Measurements from ENCODE around the gene SUMO4. TPM values are rescaled to one million over a fixed set of nuclear protein-coding genes. Genes with fewer than 3 reads are reported as not detected.

SUMO4 gene
- total and polyA plus RNA-seq, 2 of the 4 experiments (the other 2 are of a cell fraction), result 2.2 TPM; not detected in 1

GRCh38 chr6:149395185-149395584, 4.9 kb upstream of the SUMO4 start:
- no peak overlapping the region for H3K27ac ChIP-seq (ENCODE audit: insufficient read depth, low read length)
- H2BK120ac ChIP-seq (ENCODE audit: low read depth, low read length), result no peak overlapping the region
- no peak overlapping the region for H3K9ac ChIP-seq (ENCODE audit: low read depth, low read length)
- no peak overlapping the region for H4K8ac ChIP-seq (ENCODE audit: low read depth in 2 of 2, low read length in 2 of 2)
- peaks cover 19 to 33% of the 10 kb centered on the region in 2 experiments for H3K79me1 ChIP-seq (ENCODE audit: low read depth in 1 of 2, low read length in 2 of 2)
- H3K9me3 ChIP-seq (ENCODE audit: control insufficient read depth, insufficient read depth, low read length), result no peaks in the 10 kb centered on the region
- peaks cover 12% of the 10 kb centered on the region for H3K36me3 ChIP-seq (ENCODE audit: control insufficient read depth, insufficient read depth, low read length)
- H3K4me1 ChIP-seq (ENCODE audit: control insufficient read depth, insufficient read depth, low read length), result peaks cover 3% of the 10 kb centered on the region
- no peak overlapping the region for H2BK15ac ChIP-seq (ENCODE audit: low read depth, low read length)
- no peak overlapping the region for H3K56ac ChIP-seq (ENCODE audit: extremely low read depth, insufficient read depth, low read length)
- no peaks in the 10 kb centered on the region for H3K27me3 ChIP-seq (ENCODE audit: control insufficient read depth, insufficient read depth, low read length)
- H4K20me1 ChIP-seq (ENCODE audit: insufficient read depth, low read length), result peaks cover 19% of the 10 kb centered on the region; the same call in 1 of the 2 replicates
- H4K5ac ChIP-seq (ENCODE audit: low read depth, low read length), result no peak overlapping the region
- no peak overlapping the region for H2AFZ ChIP-seq (replicated peaks; ENCODE audit: low read length, poor library complexity)
- no peak overlapping the region for H3K14ac ChIP-seq (replicated peaks; ENCODE audit: low read depth, low read length)
- H3K4ac ChIP-seq (ENCODE audit: low read depth, low read length), result no peak overlapping the region
- H4K91ac ChIP-seq (ENCODE audit: insufficient read depth, low read depth, low read length), result no peak overlapping the region
- H3K23ac ChIP-seq (ENCODE audit: low read depth, low read length), result no peak overlapping the region
- H3K4me2 ChIP-seq (ENCODE audit: low read depth, low read length), result no peak overlapping the region
- no peak overlapping the region for H3K4me3 ChIP-seq (ENCODE audit: insufficient read depth, low read depth, low read length)
- ATAC-seq (ENCODE audit: low read depth) (no peak), DNase-seq (no peak)
- H3K9me1 ChIP-seq (ENCODE audit: insufficient read depth, low read length), result peaks cover 2% of the 10 kb centered on the region
- no peak overlapping the region for H2AK5ac ChIP-seq (ENCODE audit: low read depth, low read length)
- H2AK9ac ChIP-seq (replicated peaks; ENCODE audit: low read depth, low read length, poor library complexity), result no peak overlapping the region
- TF ChIP-seq, protein P1, sequence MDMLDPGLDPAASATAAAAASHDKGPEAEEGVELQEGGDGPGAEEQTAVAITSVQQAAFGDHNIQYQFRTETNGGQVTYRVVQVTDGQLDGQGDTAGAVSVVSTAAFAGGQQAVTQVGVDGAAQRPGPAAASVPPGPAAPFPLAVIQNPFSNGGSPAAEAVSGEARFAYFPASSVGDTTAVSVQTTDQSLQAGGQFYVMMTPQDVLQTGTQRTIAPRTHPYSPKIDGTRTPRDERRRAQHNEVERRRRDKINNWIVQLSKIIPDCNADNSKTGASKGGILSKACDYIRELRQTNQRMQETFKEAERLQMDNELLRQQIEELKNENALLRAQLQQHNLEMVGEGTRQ (IDR thresholded peaks at IDR 0.05; ENCODE audit: low read depth, low read length), result no peak
- TF ChIP-seq RAD21 (IDR thresholded peaks at IDR 0.05; ENCODE audit: low read length), result no peak
- no peak for TF ChIP-seq CEBPB (IDR thresholded peaks at IDR 0.05; ENCODE audit: low read depth, low read length)
- no peak for TF ChIP-seq FOS (IDR thresholded peaks at IDR 0.05; ENCODE audit: low read depth, low read length)
- TF ChIP-seq, protein P2, sequence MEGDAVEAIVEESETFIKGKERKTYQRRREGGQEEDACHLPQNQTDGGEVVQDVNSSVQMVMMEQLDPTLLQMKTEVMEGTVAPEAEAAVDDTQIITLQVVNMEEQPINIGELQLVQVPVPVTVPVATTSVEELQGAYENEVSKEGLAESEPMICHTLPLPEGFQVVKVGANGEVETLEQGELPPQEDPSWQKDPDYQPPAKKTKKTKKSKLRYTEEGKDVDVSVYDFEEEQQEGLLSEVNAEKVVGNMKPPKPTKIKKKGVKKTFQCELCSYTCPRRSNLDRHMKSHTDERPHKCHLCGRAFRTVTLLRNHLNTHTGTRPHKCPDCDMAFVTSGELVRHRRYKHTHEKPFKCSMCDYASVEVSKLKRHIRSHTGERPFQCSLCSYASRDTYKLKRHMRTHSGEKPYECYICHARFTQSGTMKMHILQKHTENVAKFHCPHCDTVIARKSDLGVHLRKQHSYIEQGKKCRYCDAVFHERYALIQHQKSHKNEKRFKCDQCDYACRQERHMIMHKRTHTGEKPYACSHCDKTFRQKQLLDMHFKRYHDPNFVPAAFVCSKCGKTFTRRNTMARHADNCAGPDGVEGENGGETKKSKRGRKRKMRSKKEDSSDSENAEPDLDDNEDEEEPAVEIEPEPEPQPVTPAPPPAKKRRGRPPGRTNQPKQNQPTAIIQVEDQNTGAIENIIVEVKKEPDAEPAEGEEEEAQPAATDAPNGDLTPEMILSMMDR (conservative IDR thresholded peaks at IDR 0.05; ENCODE audit: low read depth, low read length), result no peak
- no peak for TF ChIP-seq BHLHE40 (IDR thresholded peaks at IDR 0.05; ENCODE audit: low read depth, low read length)
- TF ChIP-seq MAFK (IDR thresholded peaks at IDR 0.05; ENCODE audit: low read depth, low read length), result no peak
- no peak for TF ChIP-seq RCOR1 (IDR thresholded peaks at IDR 0.05; ENCODE audit: insufficient replicate concordance, low read length)
- no peak for TF ChIP-seq POLR2A (IDR thresholded peaks at IDR 0.05; ENCODE audit: low read depth, low read length)
- no peak for TF ChIP-seq MXI1 (IDR thresholded peaks at IDR 0.05; ENCODE audit: borderline replicate concordance, low read depth, low read length)
- TF ChIP-seq NFE2L2 (IDR thresholded peaks at IDR 0.05; ENCODE audit: low read depth, low read length), result no peak
- TF ChIP-seq CHD1 (IDR thresholded peaks at IDR 0.05; ENCODE audit: low read depth, low read length), result no peak
- TF ChIP-seq MAZ (IDR thresholded peaks at IDR 0.05; ENCODE audit: borderline replicate concordance, low read depth, low read length), result no peak
- TF ChIP-seq RFX5 (IDR thresholded peaks at IDR 0.05; ENCODE audit: low read depth, low read length), result no peak
- TF ChIP-seq SMC3 (IDR thresholded peaks at IDR 0.05; ENCODE audit: low read depth, low read length), result no peak
- ChIA-PET POLR2A (ENCODE audit: unreplicated experiment) (no interaction called here), CTCF (no interaction called here)
- in situ Hi-C loops (cut with MboI; ENCODE audit: low sequenced_read_pairs), result no loop called here
- H2BK5ac ChIP-seq (ENCODE audit: low read depth, low read length, poor library complexity, severe bottlenecking), result no peak overlapping the region
- no peak overlapping the region; the same call in 1 of the 2 replicates for H2BK20ac ChIP-seq (ENCODE audit: low read depth, low read length)
- no peak overlapping the region for H3K18ac ChIP-seq (ENCODE audit: low read depth, low read length)
- no TSS peak for BruUV-seq (replicated peaks)
- dilution Hi-C loops (cut with HindIII; ENCODE audit: low sequenced_read_pairs, unreplicated experiment), result no loop called here
- intact Hi-C loops (cut with micrococcal nuclease), result loop anchor here (5.0 kb wide), 1 partner anchor 53 kb away; no protein-coding TSS in a partner anchor
